Hematopoietic multipotent progenitor cell (in vitro differentiated cells): ENCODE measurements around the gene AGBL2. TPM values are rescaled to one million over a fixed set of nuclear protein-coding genes. Genes with fewer than 3 reads are reported as not detected.
A peak's percentile ranks its signal among the peaks of the same experiment; 100 is the strongest.
"Not testable (repeated sequence)": the region's sequence is repeated elsewhere in the genome, so short reads cannot be mapped to it uniquely, and the experiment has no call there.

Experiments used
- DNase-seq, 3 donors: peaks; one replicate each; pipeline ENCODE4 v3.0.0-alpha.2; 2011 to 2015; ENCODE audit warnings: low read depth in 2 of 3, low spot score in 2 of 3
- small RNA-seq: library from RNA; depleted of rRNA; stranded (forward); fragments of <200 nt; gene quantifications from one replicate; pipeline ENCODE3, GENCODE V24; 2012
- total RNA-seq: library from RNA; depleted of rRNA; stranded (reverse); fragments of >200 nt; gene quantifications from one replicate; pipeline ENCODE4 v1.2.3, GENCODE V29; 2012

The AGBL2 gene
- total RNA-seq, 1 donor, result 1.9 TPM

GRCh38 chr11:47641600-47642098, 73.5 kb downstream of the AGBL2 start:
- no peak for DNase-seq

GRCh38 chr11:47640506-47640905, 74.7 kb downstream of the AGBL2 start:
- DNase-seq, result not testable (repeated sequence)

DNA sequence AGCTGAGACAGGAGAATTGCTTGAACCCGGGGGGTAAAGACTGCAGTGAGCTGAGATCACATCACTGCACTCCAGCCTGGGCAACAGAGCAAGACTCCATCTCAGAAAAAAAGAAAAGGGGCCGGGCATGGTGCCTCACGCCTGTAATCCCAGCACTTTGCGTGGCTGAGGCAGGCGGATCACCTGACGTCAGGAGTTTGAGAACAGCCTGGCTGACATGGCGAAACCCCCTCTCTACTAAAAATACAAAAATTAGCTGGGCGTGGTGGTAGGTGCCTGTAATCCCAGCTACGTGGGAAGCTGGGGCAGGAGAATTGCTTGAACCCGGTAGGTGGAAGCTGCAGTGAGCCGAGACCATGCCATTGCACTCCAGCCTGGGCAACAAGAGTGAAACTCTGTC, 78.8 kb downstream of the AGBL2 start:
- not testable (repeated sequence) for DNase-seq

DNA sequence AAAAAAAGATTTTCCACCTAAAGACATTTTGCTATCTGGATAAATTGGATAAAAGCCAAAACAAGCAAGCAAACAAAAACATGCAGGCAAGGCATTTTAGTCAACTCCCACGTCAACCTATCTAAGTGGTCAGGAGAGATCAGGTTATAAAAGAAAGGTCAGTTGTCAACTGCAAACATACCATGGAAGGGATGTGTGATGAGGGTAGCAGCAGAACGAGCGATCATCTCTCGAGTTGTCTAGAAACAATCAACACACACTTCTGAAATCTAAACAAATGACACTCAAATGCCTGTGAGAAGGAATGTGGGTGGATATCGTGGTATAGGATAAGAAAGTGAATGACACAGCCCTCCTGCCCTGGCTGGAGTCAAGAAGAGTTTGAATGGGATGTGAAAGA, 83.7 kb downstream of the AGBL2 start:
- no peak for DNase-seq

DNA sequence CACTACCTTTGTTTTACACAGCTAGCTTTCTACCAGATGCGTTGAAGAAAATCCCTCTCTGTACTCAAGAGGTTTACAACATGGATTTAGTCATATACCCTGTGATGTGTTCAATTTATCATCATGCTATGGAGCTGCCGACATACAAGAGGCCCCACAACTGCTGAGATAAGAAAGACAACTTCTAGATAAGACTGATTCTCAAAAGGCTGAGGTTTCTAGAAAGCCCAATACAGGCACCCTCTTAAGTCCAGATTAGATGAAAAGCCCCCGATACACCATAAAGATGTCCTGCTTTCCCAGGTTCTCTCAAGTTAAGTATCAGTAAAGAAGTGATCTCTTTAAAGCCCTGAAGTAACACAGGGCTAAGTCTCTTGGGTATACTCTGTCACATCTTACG, 87.1 kb downstream of the AGBL2 start:
- DNase-seq, result no peak

- DNase-seq, result no peak
These were observed 88.9 kb downstream of the AGBL2 start for GRCh38 chr11:47626234-47626633.

DNA sequence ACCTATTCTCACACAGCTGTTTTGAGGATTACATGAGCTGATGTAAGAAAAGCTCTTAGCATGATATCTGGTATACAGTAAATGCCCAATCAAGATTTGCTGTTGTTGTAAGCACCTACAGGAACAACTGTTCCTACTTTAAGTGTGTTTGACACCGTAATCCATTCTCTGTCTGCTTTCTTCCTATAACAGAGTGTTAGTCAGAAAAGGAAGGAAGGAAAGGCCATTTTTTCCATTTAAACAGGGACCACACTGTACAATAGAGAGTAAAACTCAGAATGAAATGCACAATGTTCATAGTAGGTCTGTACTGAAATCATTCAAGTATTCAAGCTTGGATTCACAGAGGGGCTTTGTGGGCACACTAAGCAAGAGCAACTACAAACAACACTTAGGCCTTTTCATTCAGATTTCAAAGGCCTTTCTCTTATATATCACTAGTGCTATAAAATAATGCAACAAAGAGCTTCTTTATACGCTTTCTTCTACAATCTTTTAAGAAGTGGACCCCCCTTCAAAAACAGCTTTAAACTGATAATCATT, 94.3 kb downstream of the AGBL2 start:
- no peak for DNase-seq

DNA sequence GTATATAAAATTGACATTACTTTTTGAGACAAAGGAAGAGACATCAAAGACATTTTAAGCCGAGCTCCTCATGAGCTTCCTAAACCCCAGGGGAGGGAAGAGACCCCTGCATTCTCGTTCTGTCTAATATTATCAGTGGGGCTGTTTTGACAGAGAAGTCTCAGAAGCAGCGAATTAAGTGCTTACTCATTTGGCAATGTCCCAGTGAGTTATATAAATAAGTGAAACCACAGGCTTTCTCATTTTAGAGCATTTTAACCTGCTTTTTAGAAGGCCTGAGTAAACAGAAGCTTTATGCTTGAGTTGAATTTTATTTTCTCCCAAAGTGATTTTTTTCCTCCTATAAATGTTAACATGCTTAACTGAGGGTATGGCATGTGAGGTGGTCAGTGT, 97.8 kb downstream of the AGBL2 start:
- DNase-seq, result peak in 2 of 3 donors; percentile 23 to 56

- DNase-seq, result peak in 2 of 3 donors; percentile 69 to 86
These were observed 98.3 kb downstream of the AGBL2 start for GRCh38 chr11:47616726-47617416.

DNA sequence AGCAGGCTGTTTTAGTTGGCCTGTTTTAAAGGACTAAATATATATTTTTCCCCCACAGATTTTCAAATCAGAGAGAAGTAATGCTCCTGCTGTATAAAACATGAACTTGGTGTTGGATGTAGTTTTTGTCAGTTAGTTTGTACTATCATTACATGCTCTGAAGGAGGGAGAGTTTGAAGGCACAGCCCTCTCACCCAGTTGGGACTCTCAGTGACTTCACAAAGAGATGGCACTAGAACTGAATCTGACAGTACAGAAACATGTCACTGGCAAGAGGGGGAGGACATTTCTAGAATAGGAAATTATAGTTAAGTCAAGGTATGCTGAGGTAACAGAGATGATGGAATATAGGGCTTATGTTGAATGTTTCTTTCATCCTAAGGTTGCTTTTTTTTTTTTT, 99.9 kb downstream of the AGBL2 start:
- no peak for DNase-seq

DNA sequence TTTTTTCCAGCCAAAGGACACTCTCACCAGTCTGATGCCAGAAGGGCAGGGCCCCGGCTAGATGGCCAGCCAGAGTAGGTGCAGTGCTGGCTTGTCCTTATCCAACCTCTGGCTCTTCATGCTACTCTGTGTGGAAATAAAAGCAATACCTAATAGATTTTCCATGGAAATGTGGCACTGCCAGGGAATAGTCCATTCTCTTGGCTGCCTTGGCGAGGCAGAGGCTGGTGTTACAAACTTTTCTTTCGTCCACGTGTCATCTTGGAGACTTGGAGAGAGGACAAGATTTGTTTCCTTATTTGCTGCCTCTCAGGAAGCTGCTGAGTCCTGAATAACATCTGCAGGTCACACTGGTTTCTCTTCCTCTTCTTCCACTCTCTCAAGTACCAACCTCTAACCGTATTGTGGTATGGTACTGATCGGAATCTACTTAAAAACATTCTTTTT, 103.8 kb downstream of the AGBL2 start:
- DNase-seq, result peak in 2 of 3 donors; percentile 24 to 67

DNA sequence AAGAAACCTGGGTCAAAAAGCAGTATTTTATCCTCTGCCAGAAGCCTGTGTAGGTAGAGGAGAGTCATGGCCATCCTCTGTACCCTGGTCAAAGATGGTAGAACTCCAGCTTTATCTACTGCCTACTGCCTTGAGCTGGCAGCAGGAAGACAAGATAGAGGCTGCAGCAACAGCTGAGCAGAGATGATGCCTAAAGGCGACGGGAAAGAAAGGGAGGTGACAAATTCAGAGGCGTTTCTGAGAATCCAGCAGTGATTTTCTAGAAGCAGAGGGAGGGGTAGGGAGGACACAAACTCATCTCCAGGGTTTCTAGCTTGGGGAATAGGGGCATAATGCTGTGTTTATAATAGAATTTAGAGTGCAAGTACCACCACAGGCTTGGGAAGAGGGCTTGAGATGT, 105.5 kb downstream of the AGBL2 start:
- no peak for DNase-seq

Small RNAs within 50 kb of the gene (small RNA-seq; reads per million reads assigned to genes)
- gene RF00019, result not detected

Other genes with a start within 250 kb of the AGBL2 start
- 94.5 TPM for gene CELF1, start 162.2 kb downstream of the AGBL2 start, total RNA-seq
- gene PTPMT1, start 149.8 kb downstream of the AGBL2 start, total RNA-seq, result 110 TPM
- 33.1 TPM for gene KBTBD4, start 136.4 kb downstream of the AGBL2 start, total RNA-seq
- 97.8 TPM for gene NDUFS3, start 136.3 kb downstream of the AGBL2 start, total RNA-seq
- 0.27 TPM for gene FAM180B, start 128.7 kb downstream of the AGBL2 start, total RNA-seq
- 97.2 TPM for gene C1QTNF4, start 121.0 kb downstream of the AGBL2 start, total RNA-seq
- 39.3 TPM for gene MTCH2, start 72.8 kb downstream of the AGBL2 start, total RNA-seq
- 101 TPM for gene FNBP4, start 52.0 kb upstream of the AGBL2 start, total RNA-seq
- gene NUP160, start 133.0 kb upstream of the AGBL2 start, total RNA-seq, result 33.7 TPM